IPS DF 19.7 (cell line): ENCODE data around the gene ZNF629.
A peak's percentile ranks its signal among the peaks of the same experiment; 100 is the strongest.

Source experiments
- DNase-seq: peaks from one replicate; pipeline ENCODE4 v3.0.0-alpha.2; 2013; ENCODE audit warnings: low read depth, low spot score

Gene ZNF629

DNA sequence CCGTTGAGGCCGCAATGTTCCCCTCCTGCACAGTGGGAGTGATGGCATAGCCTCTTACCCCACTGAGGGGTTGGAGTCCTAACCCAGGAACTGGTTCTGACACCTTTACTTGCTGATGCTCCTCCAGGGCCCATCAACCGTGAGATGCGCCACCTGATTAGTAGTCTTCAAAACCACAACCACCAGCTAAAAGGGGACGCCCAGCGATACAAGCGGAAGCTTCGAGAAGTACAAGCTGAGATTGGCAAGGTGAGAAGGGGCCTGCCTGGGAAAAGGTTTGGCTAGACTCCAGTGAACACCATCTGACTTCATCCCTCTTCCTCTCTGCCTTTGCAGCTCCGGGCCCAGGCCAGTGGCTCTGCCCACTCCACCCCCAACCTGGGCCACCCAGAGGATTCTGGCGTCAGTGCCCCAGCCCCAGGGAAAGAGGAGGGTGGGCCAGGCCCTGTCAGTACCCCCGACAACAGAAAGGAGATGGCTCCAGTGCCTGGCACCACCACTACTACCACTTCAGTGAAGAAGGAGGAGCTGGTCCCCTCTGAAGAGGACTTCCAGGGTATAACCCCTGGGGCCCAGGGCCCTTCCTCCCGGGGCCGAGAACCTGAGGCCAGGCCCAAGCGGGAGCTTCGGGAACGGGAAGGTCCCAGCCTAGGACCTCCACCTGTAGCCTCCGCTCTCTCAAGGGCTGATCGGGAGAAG is 19.1 kb downstream of the ZNF629 start:
- no peak for DNase-seq

DNA sequence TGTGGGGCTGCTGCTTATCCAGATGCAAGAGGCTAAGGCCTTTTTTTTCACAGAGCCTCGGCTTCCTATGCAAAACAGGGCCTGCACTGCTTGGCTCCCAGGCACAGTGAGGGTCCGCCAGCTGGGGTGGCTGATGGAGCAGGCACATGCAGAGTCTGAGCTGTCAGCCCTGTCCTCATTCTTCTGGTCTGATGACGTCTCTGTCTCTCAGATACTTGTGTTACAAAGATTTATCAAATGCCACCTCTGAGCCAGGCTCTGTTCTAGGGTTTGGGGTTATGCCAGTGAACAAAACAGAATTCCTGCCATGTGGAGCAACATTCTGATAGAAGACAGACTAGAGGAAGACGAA is 20.1 kb downstream of the ZNF629 start:
- DNase-seq, result no peak

- DNase-seq, result no peak
Measured at GRCh38 chr16:30766206-30766932, 20.6 kb downstream of the ZNF629 start.

- DNase-seq, result no peak
Measured at GRCh38 chr16:30764816-30765465, 22.1 kb downstream of the ZNF629 start.

- DNase-seq, result no peak
Measured at GRCh38 chr16:30764086-30764485, 22.9 kb downstream of the ZNF629 start.

DNA sequence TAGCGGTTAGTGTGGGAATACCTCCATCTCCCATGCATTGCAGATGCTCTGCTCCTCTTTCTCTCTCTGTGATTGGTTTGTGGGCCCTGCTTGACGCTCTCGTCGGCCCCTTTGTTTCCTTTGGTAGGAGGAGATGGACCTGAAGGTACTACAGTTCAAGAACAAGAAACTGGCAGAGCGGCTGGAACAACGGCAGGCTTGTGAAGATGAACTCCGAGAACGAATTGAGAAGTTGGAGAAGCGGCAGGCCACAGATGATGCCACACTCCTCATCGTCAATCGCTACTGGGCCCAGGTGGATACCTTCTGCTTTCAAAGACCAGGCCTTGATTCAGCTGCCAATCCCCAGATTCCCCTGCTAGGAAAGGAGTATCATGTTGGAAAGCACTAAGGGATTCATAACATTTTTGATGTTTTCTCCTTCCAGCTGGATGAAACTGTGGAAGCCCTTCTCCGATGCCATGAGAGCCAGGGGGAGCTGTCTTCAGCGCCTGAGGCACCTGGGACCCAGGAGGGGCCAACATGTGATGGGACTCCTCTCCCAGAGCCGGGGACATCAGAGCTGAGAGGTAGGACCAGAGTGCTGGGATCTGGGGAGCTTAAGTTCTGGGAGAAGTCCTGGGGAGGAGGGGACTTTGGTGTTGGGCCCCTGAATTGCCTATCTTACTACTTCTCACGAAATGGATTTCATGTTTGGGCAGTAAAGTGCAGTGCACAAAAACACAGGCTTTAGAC is 23.8 kb downstream of the ZNF629 start:
- DNase-seq, result no peak

GRCh38 chr16:30761928-30762902 is 24.8 kb downstream of the ZNF629 start, which contains the start of the genes CFAP119 and RNF40:
Gene CFAP119 (minus strand): TSS chr16:30762062. CDS start chr16:30761748, 314 bp downstream.
Gene RNF40 (plus strand): TSS chr16:30762322. CDS start chr16:30762546, 224 bp downstream.
- peak; percentile 97 for DNase-seq

DNA sequence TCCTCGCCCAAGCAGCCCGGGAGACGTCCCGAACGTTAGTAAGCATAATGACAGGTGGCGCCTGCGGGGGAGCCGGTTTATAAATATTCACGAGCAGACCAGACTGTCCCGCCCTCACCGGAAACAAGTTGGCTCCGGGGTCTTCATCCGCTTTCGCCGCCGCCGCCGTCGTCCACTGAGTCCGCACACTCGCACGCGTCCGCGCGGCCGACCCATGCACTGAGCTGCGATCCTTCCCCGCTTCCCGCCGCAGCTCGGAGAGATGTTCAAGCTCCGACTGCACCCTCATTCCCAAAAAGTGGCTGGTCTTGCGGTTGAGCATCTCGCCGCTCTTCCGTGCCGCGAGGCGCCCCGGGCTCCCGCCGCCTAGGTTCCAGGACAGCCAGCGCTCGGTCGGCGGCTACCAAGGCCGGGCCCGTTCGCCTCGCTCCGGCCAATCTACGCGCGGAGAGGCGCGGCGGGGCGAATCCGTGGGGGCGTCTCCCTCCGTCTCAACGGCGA is 25.5 kb downstream of the ZNF629 start:
- no peak for DNase-seq

DNA sequence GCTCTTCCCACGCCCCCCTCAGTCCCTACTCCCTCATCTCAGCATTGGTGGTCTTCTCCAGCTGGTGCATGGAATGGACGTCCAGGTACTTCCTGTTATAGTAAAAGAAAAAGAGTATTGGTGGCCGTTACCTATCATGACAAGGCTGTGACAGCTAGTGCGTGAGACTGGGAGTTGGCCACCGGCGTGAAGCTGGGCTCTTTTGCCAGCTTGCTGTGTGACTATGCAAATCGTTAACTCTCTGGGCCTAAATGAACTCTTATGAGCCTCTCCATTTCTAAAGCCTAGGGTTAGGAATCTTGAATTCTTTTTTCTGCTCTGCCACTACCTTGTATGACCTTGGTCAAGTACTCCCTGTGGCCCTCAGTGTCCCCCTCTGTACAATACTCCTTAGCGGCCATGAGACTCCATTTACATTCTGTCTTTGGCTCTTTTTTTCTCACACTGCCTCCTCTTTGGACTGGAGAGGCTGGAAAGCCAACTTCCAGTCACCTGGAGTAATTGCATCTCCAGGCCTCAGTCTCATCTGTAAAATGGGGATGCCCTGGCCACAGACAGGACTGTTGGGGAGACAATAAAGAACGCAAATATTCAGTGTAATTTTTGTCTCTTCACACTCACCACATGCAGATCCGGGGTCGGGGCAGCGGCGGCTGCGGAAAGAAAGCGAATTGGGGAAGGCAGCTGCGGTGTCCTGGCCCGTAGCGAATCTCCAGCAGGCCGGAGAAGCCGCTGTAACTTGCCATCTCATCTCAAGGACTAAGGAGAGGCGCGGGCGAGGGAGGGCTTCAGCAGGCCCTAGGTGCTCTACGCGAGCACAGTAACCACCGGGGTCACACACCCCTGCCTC is 26.2 kb downstream of the ZNF629 start:
- no peak for DNase-seq

GRCh38 chr16:30760001-30760559 is 26.9 kb downstream of the ZNF629 start:
- DNase-seq, result no peak

DNA sequence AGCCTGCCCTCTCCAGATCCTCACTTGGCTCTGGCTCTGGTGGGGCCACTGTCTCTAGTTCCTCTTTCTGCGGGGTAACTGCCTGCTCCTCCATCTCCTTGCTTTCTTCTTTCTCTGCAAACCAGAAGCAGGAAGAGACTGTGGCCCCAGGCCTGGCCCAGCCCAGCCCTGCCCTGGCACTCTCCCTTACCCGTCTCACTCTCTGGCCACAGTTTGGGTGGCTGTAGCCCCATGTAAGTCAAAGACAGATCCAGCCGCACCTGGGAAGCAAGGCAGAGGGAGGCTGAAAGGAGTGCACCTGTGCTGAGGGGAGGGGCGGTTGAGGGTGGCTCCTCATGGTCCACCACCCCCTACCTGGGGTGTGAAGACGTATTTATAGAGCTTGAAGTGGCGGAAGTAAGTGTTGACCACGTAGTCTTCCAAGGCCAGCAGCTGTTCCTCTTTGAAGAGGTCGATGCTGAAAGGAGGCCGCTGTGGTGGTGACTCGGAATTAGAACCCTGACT is 28.0 kb downstream of the ZNF629 start:
- DNase-seq, result no peak

GRCh38 chr16:30757316-30757715 is 29.7 kb downstream of the ZNF629 start:
- no peak for DNase-seq

DNA sequence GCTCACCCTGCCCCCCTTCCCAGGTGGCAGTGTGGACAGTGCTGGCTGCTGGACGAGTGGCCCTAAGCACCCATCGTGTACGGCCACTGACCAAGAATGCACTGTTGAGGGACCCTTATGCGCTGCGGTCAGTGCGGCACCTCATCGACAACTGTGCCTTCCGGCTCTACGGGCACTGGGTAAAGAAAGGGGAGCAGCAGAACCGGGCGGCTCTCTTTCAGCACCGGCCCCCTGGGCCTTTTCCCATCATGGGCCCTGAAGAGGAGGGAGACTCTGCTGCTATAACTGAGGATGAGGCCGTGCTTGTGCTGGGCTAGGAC is 30.3 kb downstream of the ZNF629 start:
- no peak for DNase-seq

GRCh38 chr16:30755955-30756780 is 30.8 kb downstream of the ZNF629 start:
- DNase-seq, result no peak

- no peak for DNase-seq
Measured at GRCh38 chr16:30753596-30753995, 33.4 kb downstream of the ZNF629 start.

DNA sequence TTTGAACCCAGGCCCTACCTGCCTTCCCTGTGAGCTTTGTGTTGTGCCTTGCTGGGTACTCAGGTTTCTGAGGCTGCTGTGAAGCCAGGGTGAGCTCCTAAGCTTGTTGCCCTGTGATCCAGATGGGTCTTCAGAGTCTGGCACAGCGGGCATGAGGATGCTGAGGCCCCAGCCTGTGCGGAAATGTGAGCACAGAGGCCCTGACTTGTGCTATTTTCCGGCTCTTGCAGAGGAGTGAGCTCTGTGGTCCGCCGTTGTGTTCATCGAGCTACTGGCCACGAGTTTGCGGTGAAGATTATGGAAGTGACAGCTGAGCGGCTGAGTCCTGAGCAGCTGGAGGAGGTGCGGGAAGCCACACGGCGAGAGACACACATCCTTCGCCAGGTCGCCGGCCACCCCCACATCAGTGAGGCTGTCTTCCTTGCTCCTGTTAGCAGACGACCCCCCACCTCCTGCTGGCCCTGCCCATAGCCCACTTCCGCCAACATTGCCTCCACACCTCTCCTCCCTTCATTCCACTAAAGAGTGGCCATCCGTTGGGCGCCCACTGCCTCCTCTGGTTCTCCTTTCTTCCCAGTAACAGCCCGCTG is 36.0 kb downstream of the ZNF629 start:
- DNase-seq, result no peak

DNA sequence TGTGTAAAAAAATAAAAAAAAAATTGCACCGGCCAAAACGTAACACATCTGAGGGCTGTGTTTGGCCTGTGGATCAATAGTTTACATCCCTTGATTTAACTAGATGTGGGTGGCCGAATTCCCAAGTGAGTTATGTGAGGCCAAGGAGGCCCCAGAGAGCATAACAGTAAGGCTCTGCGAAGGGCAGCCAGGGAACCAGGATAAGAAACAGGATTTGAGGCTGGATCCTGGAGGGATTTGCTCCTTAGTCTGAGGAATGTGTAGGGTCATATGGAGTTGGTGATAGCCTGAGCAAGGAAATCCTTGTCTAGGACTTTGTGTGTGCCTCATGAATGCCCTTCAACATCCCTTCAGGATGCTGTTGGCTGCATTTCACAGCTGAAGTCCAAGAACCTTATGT is 36.8 kb downstream of the ZNF629 start:
- no peak for DNase-seq
